H9 (cell line): ENCODE measurements around the gene C21orf58. TPM values are rescaled to one million over a fixed set of nuclear protein-coding genes. Genes with fewer than 3 reads are reported as not detected.

ENCODE experiments used
- DNase-seq: peaks from one replicate; pipeline ENCODE4 v3.0.0-alpha.2; 2017
- H2AFZ ChIP-seq: one replicate; pipeline ENCODE4 v1.6.1; 2013; ENCODE audit warnings: mild to moderate bottlenecking, low read length, control low read depth, moderate library complexity
- H2AK5ac ChIP-seq: 2 replicates; pipeline ENCODE4 v1.6.1; 2013; ENCODE audit warnings: low read length, control low read depth, mixed read lengths; ENCODE audit not compliant: insufficient read length
- H2BK120ac ChIP-seq: one replicate; pipeline ENCODE4 v1.6.1; 2013; ENCODE audit warnings: low read depth, mild to moderate bottlenecking, low read length, control low read depth, inconsistent platforms; ENCODE audit not compliant: poor library complexity, severe bottlenecking
- H2BK12ac ChIP-seq: 2 replicates; pipeline ENCODE4 v1.6.1; 2013; ENCODE audit warnings: low read length, control low read depth, mixed read lengths, low read depth; ENCODE audit not compliant: insufficient read length
- H2BK15ac ChIP-seq: 2 replicates; pipeline ENCODE4 v1.6.1; 2013; ENCODE audit warnings: low read depth, low read length, control low read depth
- H2BK20ac ChIP-seq: one replicate; pipeline ENCODE4 v1.6.1; 2013; ENCODE audit warnings: low read depth, mild to moderate bottlenecking, low read length, control low read depth, inconsistent platforms; ENCODE audit not compliant: poor library complexity, severe bottlenecking
- H2BK5ac ChIP-seq: 2 replicates; pipeline ENCODE4 v1.6.1; 2013; ENCODE audit warnings: low read length, control low read depth, mixed read lengths; ENCODE audit not compliant: insufficient read length
- H3K14ac ChIP-seq: 2 replicates; pipeline ENCODE4 v1.6.1; 2013; ENCODE audit warnings: low read length, control low read depth; ENCODE audit not compliant: insufficient read depth
- H3K18ac ChIP-seq: 2 replicates; pipeline ENCODE4 v1.6.1; 2013; ENCODE audit warnings: low read depth, mild to moderate bottlenecking, mixed read lengths, low read length, control low read depth; ENCODE audit not compliant: insufficient read length
- H3K23ac ChIP-seq: 2 replicates; pipeline ENCODE4 v1.6.1; 2013; ENCODE audit warnings: low read length, control low read depth, mixed read lengths, low read depth; ENCODE audit not compliant: insufficient read length
- H3K23me2 ChIP-seq: 2 replicates; pipeline ENCODE4 v1.6.1; 2013; ENCODE audit warnings: low read depth, mild to moderate bottlenecking, mixed read lengths, low read length, control low read depth; ENCODE audit not compliant: insufficient read length, poor library complexity, severe bottlenecking
- H3K27ac ChIP-seq: 2 replicates; pipeline ENCODE4 v1.5.1; 2013; ENCODE audit warnings: low read length, control low read depth, mixed read lengths, low read depth; ENCODE audit not compliant: insufficient read length
- H3K27me3 ChIP-seq: 2 replicates; pipeline ENCODE4 v1.6.1; 2013; ENCODE audit warnings: low read length, control low read depth, inconsistent platforms; ENCODE audit not compliant: insufficient read depth
- H3K4ac ChIP-seq: 2 replicates; pipeline ENCODE4 v1.6.1; 2013; ENCODE audit warnings: low read depth, mild to moderate bottlenecking, control low read depth, inconsistent platforms, low read length, moderate library complexity
- H3K4me1 ChIP-seq: 2 replicates; pipeline ENCODE4 v1.6.1; 2013; ENCODE audit warnings: low read length, control low read depth, inconsistent platforms; ENCODE audit not compliant: insufficient read depth
- H3K4me2 ChIP-seq: 2 replicates; pipeline ENCODE4 v1.6.1; 2013; ENCODE audit warnings: low read length, control low read depth, mixed read lengths; ENCODE audit not compliant: insufficient read length, insufficient read depth
- H3K56ac ChIP-seq: 2 replicates; pipeline ENCODE4 v1.6.1; 2013; ENCODE audit warnings: low read depth, mild to moderate bottlenecking, mixed read lengths, low read length, control low read depth; ENCODE audit not compliant: insufficient read length
- H3K79me1 ChIP-seq: 2 replicates; pipeline ENCODE4 v1.6.1; 2013; ENCODE audit warnings: low read depth, mild to moderate bottlenecking, moderate library complexity, low read length, control low read depth, inconsistent platforms; ENCODE audit not compliant: insufficient read depth, poor library complexity, severe bottlenecking
- H3K79me2 ChIP-seq: 2 replicates; pipeline ENCODE4 v1.6.1; 2013; ENCODE audit warnings: low read length, control low read depth, inconsistent platforms; ENCODE audit not compliant: insufficient read depth
- H3K9ac ChIP-seq: 2 replicates; pipeline ENCODE4 v1.6.1; 2013; ENCODE audit warnings: low read length, control low read depth, mixed read lengths; ENCODE audit not compliant: insufficient read length; ENCODE audit errors: extremely low read depth
- H3K9me3 ChIP-seq: one replicate; pipeline ENCODE4 v1.6.1; 2013; ENCODE audit warnings: low read depth, low read length, inconsistent platforms; ENCODE audit not compliant: control insufficient read depth
- H3T11ph ChIP-seq: one replicate; pipeline ENCODE4 v1.6.1; 2013; ENCODE audit warnings: mild to moderate bottlenecking, low read length, control low read depth, inconsistent platforms
- H4K20me1 ChIP-seq: one replicate; pipeline ENCODE4 v1.6.1; 2013; ENCODE audit not compliant: control insufficient read depth, insufficient read length, insufficient read depth
- H4K5ac ChIP-seq: 2 replicates; pipeline ENCODE4 v1.6.1; 2013; ENCODE audit warnings: low read depth, mild to moderate bottlenecking, mixed read lengths, low read length, control low read depth; ENCODE audit not compliant: insufficient read length
- H4K8ac ChIP-seq: replicated peaks from 2 replicates; pipeline ENCODE4 v1.6.1; 2013; ENCODE audit warnings: low read length, control low read depth, mixed read lengths, low read depth; ENCODE audit not compliant: insufficient read length
- H4K91ac ChIP-seq: 2 replicates; pipeline ENCODE4 v1.6.1; 2013; ENCODE audit warnings: low read depth, mild to moderate bottlenecking, moderate library complexity, mixed read lengths, low read length, control low read depth; ENCODE audit not compliant: insufficient read length
- H3K27ac Mint-ChIP-seq, 3 experiments: 2 replicates in 2 of 3; 3 replicates in 1 of 3; pipeline ENCODE4 v1.8.0; 2020 to 2021; ENCODE audit warnings: mixed read lengths in 3 of 3, mild to moderate bottlenecking in 1 of 3, moderate library complexity in 1 of 3
- H3K27me3 Mint-ChIP-seq: 2 replicates; pipeline ENCODE4 v1.8.0; 2021; ENCODE audit warnings: low read depth, mild to moderate bottlenecking, moderate library complexity, mixed read lengths
- H3K36me3 Mint-ChIP-seq, 3 experiments: 2 replicates in 2 of 3; 3 replicates in 1 of 3; pipeline ENCODE4 v1.8.0; 2020 to 2021; ENCODE audit warnings: low read depth in 3 of 3, mixed read lengths in 3 of 3; ENCODE audit not compliant: insufficient read depth in 1 of 3
- H3K4me1 Mint-ChIP-seq, 2 experiments: 2 replicates each; pipeline ENCODE4 v1.8.0; 2020; ENCODE audit warnings: mixed read lengths in 2 of 2
- H3K4me3 Mint-ChIP-seq, 2 experiments: 2 replicates in 1 of 2; 3 replicates in 1 of 2; pipeline ENCODE4 v1.8.0; 2020 to 2021; ENCODE audit warnings: mild to moderate bottlenecking in 2 of 2, mixed read lengths in 2 of 2, moderate library complexity in 1 of 2
- H3K9me3 Mint-ChIP-seq, 2 experiments: 2 replicates in 1 of 2; 3 replicates in 1 of 2; pipeline ENCODE4 v1.8.0; 2020; ENCODE audit warnings: mild to moderate bottlenecking in 2 of 2, mixed read lengths in 2 of 2, moderate library complexity in 1 of 2
- WGBS: extraction: QIAGEN DNeasy Blood & Tissue Kit; methylation state at CpG from one replicate; pipeline ENCODE4 v1.1.7; 2013; ENCODE audit warnings: missing lambda C conversion rate, low lambda C conversion rate, mixed read lengths; ENCODE audit not compliant: insufficient read length; ENCODE audit errors: extremely low coverage; 5-methylcytosine and 5-hydroxymethylcytosine counted together
- total RNA-seq: library from RNA; stranded (reverse); gene quantifications from 2 replicates; pipeline ENCODE4 v1.2.1, GENCODE V29; 2021
- TF ChIP-seq, protein P1 (sequence below): fragments of 200-600 bp; sonication (generic); conservative IDR thresholded peaks from 3 replicates; pipeline ENCODE4 v1.8.0; 2021; ENCODE audit warnings: antibody characterized with exemption, mild to moderate bottlenecking

C21orf58 gene
- total RNA-seq, 1 experiment from 2014 or later = 17.2 TPM

DNA sequence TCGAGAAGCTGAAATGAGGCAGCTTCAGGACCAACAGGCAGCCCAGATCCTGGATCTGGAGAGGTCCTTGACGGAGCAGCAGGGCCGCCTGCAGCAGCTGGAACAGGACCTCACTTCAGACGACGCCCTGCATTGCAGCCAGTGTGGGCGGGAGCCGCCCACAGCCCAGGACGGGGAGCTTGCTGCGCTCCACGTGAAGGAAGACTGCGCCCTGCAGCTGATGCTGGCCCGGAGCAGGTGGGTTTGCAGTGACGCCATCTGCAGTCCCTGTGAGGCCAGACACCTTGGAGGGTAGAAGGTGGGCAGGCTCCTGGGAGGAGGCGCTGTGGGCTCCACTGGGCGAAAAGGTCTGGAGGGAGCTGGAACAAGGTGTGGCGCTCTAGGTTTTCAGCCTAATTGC is 40.0 kb upstream of the C21orf58 start:
- Mint-ChIP-seq H3K27me3 (no peaks in the 10 kb centered on the region), H3K27ac (no peak overlapping the region), H3K4me1 (no peaks in the 10 kb centered on the region), H3K9me3 (peaks cover 0 to 7% of the 10 kb centered on the region in 2 experiments; a peak in 1 of 5 replicates), H3K4me3 (no peak overlapping the region), H3K36me3 (peaks cover 49 to 83% (median 69%) of the 10 kb centered on the region in 3 experiments)
- Histone ChIP-seq H3K23ac (no peak overlapping the region), H3K79me2 (no peaks in the 10 kb centered on the region), H3K4me2 (no peak overlapping the region), H3T11ph (no peak overlapping the region), H3K23me2 (no peaks in the 10 kb centered on the region), H2AK5ac (no peak overlapping the region), H4K5ac (no peak overlapping the region), H3K4me1 (no peaks in the 10 kb centered on the region), H4K91ac (no peak overlapping the region), H4K20me1 (no peaks in the 10 kb centered on the region), H2AFZ (no peak overlapping the region), H2BK15ac (no peak overlapping the region), H3K14ac (no peak overlapping the region), H2BK5ac (no peak overlapping the region), H3K27ac (no peak overlapping the region), H2BK120ac (no peak overlapping the region), H3K4ac (no peak overlapping the region), H2BK20ac (no peak overlapping the region), H3K18ac (no peak overlapping the region), H3K27me3 (no peaks in the 10 kb centered on the region), H2BK12ac (no peak overlapping the region), H3K79me1 (no peaks in the 10 kb centered on the region), H4K8ac (no peak overlapping the region), H3K56ac (no peak overlapping the region), H3K9me3 (no peaks in the 10 kb centered on the region), H3K9ac (no peak overlapping the region)
- DNase-seq = peak; percentile 43
- TF ChIP-seq, protein P1, sequence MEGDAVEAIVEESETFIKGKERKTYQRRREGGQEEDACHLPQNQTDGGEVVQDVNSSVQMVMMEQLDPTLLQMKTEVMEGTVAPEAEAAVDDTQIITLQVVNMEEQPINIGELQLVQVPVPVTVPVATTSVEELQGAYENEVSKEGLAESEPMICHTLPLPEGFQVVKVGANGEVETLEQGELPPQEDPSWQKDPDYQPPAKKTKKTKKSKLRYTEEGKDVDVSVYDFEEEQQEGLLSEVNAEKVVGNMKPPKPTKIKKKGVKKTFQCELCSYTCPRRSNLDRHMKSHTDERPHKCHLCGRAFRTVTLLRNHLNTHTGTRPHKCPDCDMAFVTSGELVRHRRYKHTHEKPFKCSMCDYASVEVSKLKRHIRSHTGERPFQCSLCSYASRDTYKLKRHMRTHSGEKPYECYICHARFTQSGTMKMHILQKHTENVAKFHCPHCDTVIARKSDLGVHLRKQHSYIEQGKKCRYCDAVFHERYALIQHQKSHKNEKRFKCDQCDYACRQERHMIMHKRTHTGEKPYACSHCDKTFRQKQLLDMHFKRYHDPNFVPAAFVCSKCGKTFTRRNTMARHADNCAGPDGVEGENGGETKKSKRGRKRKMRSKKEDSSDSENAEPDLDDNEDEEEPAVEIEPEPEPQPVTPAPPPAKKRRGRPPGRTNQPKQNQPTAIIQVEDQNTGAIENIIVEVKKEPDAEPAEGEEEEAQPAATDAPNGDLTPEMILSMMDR = no peak
- no CpG with 5 or more reads among the region's 16 CpGs for WGBS
